Type B pancreatic cell (in vitro differentiated cells): ENCODE results near the gene HIPK4. TPM values are rescaled to one million over a fixed set of nuclear protein-coding genes. Genes with fewer than 3 reads are reported as not detected.

ENCODE experiments used
- DNase-seq: peaks from one replicate; pipeline ENCODE4 v3.0.0; 2021; ENCODE audit warnings: mixed read lengths; ENCODE audit not compliant: unreplicated experiment; ENCODE audit errors: extremely low spot score
- H3K27ac Mint-ChIP-seq: 2 replicates; pipeline ENCODE4 v1.8.0; 2021; ENCODE audit warnings: mild to moderate bottlenecking, mixed read lengths
- H3K27me3 Mint-ChIP-seq: 2 replicates; pipeline ENCODE4 v1.8.0; 2021; ENCODE audit warnings: mixed read lengths
- H3K36me3 Mint-ChIP-seq: 2 replicates; pipeline ENCODE4 v1.8.0; 2021; ENCODE audit warnings: mixed read lengths
- H3K4me1 Mint-ChIP-seq: one replicate; pipeline ENCODE4 v1.8.0; 2021; ENCODE audit warnings: mixed read lengths; ENCODE audit not compliant: unreplicated experiment
- H3K4me3 Mint-ChIP-seq: 2 replicates; pipeline ENCODE4 v1.8.0; 2021; ENCODE audit warnings: mild to moderate bottlenecking, mixed read lengths
- H3K9me3 Mint-ChIP-seq: 2 replicates; pipeline ENCODE4 v1.8.0; 2021; ENCODE audit warnings: mixed read lengths
- CTCF ChIP-seq: fragments of 200-600 bp; sonication (generic); conservative IDR thresholded peaks from 2 replicates; pipeline ENCODE4 v1.5.0; 2021; ENCODE audit warnings: antibody characterized with exemption, mild to moderate bottlenecking
- total RNA-seq: library from RNA; stranded (reverse); gene quantifications from 2 replicates; pipeline ENCODE4 v1.2.1, GENCODE V29; 2021; ENCODE audit warnings: low replicate concordance

Gene HIPK4
- total RNA-seq, 1 donor from 2014 or later = not detected

- H3K36me3 Mint-ChIP-seq = peaks cover 5% of the 10 kb centered on the region
- peaks cover 21% of the 10 kb centered on the region for H3K4me1 Mint-ChIP-seq
- DNase-seq = no peak
- H3K27me3 Mint-ChIP-seq = peaks cover 3% of the 10 kb centered on the region
- H3K27ac Mint-ChIP-seq = no peak overlapping the region
- H3K4me3 Mint-ChIP-seq = no peak overlapping the region
- TF ChIP-seq CTCF = no peak
- no peaks in the 10 kb centered on the region for H3K9me3 Mint-ChIP-seq
Measured at GRCh38 chr19:40396886-40397567, 7.0 kb upstream of the HIPK4 start.

GRCh38 chr19:40395956-40396355 is 6.0 kb upstream of the HIPK4 start:
- Mint-ChIP-seq H3K4me3 (no peak overlapping the region), H3K4me1 (peaks cover 18% of the 10 kb centered on the region), H3K36me3 (peaks cover 4% of the 10 kb centered on the region), H3K9me3 (no peaks in the 10 kb centered on the region), H3K27ac (no peak overlapping the region), H3K27me3 (peaks cover 3% of the 10 kb centered on the region)
- DNase-seq = no peak
- no peak for TF ChIP-seq CTCF

GRCh38 chr19:40394816-40395210 is 4.8 kb upstream of the HIPK4 start:
- no peaks in the 10 kb centered on the region for H3K9me3 Mint-ChIP-seq
- no peak for TF ChIP-seq CTCF
- no peak overlapping the region for H3K27ac Mint-ChIP-seq

GRCh38 chr19:40393894-40394815 is 4.2 kb upstream of the HIPK4 start:
- H3K4me1 Mint-ChIP-seq = peaks cover 7% of the 10 kb centered on the region
- no peak for TF ChIP-seq CTCF
- H3K9me3 Mint-ChIP-seq = no peaks in the 10 kb centered on the region
- no peaks in the 10 kb centered on the region for H3K36me3 Mint-ChIP-seq
- no peak overlapping the region for H3K27ac Mint-ChIP-seq
- DNase-seq = no peak
- H3K27me3 Mint-ChIP-seq = peaks cover 3% of the 10 kb centered on the region
- no peak overlapping the region for H3K4me3 Mint-ChIP-seq

More at GRCh38 chr19:40394816-40395210, 4.8 kb upstream of the HIPK4 start:
- H3K36me3 Mint-ChIP-seq = no peaks in the 10 kb centered on the region
- DNase-seq = no peak
- H3K27me3 Mint-ChIP-seq = peaks cover 3% of the 10 kb centered on the region
- peaks cover 13% of the 10 kb centered on the region for H3K4me1 Mint-ChIP-seq
- no peak overlapping the region for H3K4me3 Mint-ChIP-seq

GRCh38 chr19:40392894-40393517 is 3.0 kb upstream of the HIPK4 start:
- Mint-ChIP-seq H3K27ac (peak overlapping the region; percentile 37), H3K4me3 (no peak overlapping the region), H3K27me3 (no peaks in the 10 kb centered on the region), H3K9me3 (no peaks in the 10 kb centered on the region), H3K36me3 (no peaks in the 10 kb centered on the region), H3K4me1 (peaks cover 4% of the 10 kb centered on the region)
- no peak for TF ChIP-seq CTCF
- no peak for DNase-seq
